GM19372 (cell line): ENCODE data around the gene CELF3.

Source experiments
- ATAC-seq: cut with Tn5 transposase; IDR thresholded peaks from one replicate; pipeline ENCODE4 v1.9.1; 2021; ENCODE audit warnings: mild to moderate bottlenecking, low read depth, moderate library complexity; ENCODE audit not compliant: unreplicated experiment

Gene CELF3

DNA sequence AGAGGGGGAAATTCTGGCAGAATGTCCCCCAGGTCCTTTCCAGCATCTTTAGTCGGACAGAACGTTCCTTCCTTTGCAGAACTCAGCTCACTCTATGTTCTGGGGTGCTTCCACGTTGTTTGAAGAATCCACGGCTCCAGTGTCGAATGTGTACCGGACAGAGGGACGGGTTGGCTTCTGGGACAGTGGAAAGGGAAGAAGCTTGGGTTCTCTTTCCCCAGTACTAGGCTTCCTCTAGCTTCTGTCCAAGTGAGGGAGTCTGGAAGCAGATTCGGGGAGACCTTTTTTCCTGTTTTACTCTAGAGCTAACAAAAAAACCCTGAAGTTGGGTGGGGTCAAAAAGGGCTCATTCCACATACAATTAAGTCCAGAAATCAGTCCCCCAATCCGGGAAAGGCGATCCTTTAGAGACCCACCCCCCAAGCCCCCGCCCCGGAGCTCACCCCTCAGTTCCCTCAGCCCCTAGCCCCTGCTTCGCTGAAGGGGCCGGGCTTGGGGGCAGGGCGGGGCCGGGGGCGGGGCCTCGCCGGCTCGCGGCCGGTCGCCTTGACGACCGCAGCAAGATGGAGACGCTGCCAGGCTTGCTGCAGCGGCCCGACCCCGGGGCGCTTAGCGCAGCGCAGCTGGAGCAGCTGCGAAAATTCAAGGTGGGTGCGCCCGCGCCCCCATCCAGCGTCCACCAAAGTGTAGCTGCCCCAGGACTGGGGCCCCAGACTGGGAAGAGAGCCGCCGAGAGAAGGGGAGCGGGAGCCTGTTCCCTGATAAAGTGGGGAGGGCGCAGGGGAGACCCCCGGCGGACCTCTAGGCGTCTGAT lies 4.6 kb upstream of the CELF3 start, which contains the start of gene RIIAD1:
Gene RIIAD1 (plus strand): TSS at position 549 of the 814 bp plus-strand sequence. CDS start 15 bp downstream, at position 564.
- peak; percentile 51 for ATAC-seq

GRCh38 chr1:151720554-151720953 lies 4.0 kb upstream of the CELF3 start:
- no peak for ATAC-seq

- no peak for ATAC-seq
Observed at GRCh38 chr1:151720125-151720524, 3.5 kb upstream of the CELF3 start.

- no peak for ATAC-seq
Observed at GRCh38 chr1:151718666-151719065, 2.1 kb upstream of the CELF3 start.

- no peak for ATAC-seq
Observed at GRCh38 chr1:151718011-151718431, 1.4 kb upstream of the CELF3 start.

DNA sequence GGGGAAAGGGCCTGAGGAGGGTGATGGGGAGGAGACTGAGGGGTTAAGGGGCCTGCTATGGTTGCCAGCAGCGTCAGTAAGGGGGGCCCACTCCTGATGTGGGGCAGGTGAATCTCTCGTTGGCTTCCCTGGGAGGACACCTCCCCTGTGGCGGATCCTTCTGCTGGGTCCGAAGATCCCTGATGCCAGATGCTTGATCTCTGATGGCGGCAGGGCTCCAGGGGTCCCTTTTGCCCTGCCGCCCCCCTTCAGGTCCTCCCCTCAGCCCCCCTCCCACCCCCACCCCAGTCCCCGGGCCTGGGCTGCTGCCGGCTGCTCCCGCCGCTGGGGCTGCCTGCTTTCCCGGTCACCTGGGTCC lies 219 bp downstream of the CELF3 start:
- ATAC-seq, result no peak

DNA sequence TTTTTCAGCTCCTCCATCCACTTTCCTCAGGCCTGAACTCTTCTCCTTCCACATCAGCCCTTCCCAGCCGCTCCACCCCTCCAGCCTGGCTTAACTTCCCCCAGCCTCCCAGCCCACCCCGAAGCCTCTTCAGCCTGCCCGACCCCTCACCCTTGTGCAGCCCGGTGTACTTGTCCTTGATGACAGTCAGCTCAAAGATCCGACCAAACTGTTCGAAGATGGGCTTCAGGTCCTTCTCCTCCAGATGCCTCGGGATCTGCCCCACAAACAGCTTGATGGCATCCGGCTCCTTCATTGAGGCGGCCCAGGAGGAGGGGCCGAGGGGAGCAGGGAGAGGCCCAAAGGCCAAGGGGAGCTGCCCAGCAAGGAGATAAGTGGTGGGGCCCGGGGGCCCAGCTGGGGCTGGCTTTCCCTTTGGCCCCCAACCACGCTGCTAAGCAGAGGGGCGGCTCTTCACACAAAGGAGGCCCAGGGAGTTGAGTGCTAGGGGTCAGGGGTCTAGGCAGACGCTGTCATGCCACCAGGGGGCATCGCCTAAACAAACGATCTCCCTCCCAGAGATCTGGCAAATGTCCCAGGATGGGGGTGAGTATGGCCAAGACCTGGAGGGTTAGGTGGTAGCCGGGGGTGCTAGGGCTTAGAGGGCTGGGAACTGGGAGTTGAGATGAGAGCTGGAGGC lies 738 bp downstream of the CELF3 start:
- no peak for ATAC-seq

- ATAC-seq, result no peak
Observed at GRCh38 chr1:151714820-151715725, 1.5 kb downstream of the CELF3 start.

DNA sequence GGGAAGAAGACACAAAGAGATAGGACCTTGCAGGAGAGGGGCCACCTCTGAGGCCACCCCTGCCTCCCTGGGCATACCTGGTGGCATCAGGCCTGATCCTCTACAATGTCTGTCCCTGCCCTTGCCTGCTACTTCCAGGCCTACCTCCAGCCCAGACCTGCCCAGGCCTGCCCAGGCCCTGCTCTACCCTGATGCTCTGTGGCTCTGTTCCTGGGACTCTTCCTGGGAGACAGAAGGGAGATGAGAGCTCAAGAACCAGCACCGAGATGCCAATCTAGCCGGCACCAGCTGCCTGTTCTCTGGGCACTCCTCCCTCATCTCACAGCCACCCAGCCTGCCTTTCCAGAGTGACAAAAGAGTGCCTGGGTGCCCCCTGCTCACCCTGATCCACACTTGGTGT lies 2.7 kb downstream of the CELF3 start:
- no peak for ATAC-seq

- no peak for ATAC-seq
Observed at GRCh38 chr1:151713044-151713443, 3.6 kb downstream of the CELF3 start.

- ATAC-seq, result no peak
Observed at GRCh38 chr1:151711951-151712350, 4.7 kb downstream of the CELF3 start.

DNA sequence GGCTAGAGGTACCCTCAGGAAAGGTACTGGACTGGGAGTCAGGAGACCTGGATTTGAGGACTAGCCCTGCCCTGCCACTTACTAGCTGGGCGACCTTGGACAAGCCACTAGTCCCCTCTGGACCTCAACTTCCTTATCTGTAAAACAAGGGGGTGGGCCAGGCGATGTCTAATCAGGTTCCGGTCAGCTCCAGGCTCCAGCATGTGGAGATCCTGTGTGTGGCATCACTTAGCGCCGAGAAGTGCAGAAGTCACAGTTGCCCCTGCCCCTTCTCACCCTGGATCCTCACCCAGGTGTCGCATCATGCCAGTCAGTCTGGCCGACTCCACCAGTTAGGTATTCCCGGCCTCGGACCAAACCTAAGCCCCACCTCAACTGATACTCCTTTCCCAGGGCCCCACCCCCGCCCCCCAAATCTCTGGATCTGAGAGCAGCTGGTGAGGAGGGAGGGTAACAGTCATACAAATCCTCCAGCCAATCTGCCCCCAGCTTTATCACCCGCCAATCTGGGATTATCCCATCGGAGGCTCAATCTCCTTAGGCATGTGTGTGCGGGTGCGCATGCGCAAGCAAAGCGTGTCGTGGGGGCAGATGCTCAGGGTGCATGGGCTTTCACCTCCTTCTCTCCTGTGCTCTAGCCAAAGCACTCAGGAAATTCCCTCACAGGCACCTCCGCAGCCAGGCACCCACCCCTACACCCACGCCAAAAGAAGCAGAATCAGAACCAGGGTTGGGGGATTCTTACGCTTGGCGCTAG lies 5.4 kb downstream of the CELF3 start:
- ATAC-seq, result no peak

DNA sequence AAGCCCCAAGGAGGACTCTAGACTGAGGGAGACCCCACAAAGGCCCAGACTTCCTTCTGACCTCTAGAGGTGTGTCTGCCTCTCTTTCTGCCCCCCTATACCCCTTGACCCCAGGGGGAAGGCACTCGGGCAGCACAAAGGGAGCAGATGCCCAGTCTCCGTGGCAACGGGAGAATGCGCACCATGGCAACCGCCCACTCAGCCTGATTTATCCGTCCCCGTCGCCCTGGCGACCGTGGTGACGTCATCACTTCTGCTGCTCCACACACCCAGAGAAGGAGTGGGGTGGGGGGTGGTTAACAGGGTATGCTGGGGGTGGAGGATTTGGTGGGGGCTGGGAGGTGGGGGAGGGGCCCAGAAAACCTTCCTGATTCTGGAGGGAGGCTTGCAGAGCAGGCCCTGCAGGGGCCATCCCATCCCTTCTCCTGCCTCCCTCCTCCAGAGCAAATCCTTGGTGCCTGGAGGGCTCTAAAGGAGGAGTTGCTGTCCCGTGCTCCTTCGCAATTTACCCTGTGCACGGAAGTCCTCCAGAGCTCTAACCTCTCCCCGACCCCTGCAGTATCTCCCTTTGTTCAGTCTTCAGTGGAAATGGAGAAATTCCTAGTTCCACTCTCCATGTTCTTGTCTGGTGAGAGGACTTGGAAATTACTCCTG lies 6.3 kb downstream of the CELF3 start:
- no peak for ATAC-seq

DNA sequence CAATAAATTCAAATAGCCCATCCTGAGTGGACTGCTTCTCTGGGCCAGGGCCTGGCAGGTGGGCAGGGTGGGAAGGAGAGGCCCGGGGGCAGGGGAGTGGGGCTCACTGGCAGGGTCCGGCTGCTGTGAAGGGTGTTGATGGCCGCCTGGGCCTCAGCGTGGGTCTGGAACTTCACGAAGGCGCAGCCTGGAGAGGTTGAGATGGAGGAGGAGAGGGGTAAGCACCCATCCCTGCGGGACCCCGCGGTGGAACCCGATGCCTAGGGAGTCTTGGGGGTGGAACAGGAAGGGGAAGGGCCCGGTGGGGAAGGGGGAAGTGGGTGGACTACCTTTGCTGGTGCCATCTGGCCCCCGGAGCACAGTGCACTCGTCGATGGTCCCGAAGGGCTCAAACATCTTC lies 7.7 kb downstream of the CELF3 start:
- ATAC-seq, result no peak

DNA sequence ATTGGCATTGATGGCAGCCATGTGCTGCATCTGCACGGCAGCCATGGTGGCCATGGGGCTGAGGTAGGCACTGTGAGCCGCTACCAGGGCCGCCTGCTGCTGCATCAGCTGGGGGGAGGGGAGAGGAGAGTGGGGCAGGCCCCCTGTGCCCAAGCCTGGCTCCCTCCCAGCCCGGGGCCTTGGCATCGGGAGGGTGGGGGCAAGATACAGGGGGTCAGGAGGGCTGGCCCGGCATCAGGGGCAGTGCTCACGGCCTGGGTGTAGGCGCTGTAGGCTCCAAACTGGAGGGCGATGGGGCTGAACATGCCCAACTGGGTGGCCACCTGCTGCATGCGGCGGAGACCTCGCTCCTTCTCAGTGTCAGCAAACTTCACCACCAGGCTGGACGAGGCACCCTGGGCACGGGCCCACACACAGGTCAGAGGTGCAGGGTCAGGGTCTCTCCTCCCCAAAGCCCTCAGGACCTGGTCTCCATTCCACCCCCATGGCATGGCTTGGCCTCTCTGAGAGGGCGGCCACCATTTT lies 9.0 kb downstream of the CELF3 start:
- no peak for ATAC-seq

DNA sequence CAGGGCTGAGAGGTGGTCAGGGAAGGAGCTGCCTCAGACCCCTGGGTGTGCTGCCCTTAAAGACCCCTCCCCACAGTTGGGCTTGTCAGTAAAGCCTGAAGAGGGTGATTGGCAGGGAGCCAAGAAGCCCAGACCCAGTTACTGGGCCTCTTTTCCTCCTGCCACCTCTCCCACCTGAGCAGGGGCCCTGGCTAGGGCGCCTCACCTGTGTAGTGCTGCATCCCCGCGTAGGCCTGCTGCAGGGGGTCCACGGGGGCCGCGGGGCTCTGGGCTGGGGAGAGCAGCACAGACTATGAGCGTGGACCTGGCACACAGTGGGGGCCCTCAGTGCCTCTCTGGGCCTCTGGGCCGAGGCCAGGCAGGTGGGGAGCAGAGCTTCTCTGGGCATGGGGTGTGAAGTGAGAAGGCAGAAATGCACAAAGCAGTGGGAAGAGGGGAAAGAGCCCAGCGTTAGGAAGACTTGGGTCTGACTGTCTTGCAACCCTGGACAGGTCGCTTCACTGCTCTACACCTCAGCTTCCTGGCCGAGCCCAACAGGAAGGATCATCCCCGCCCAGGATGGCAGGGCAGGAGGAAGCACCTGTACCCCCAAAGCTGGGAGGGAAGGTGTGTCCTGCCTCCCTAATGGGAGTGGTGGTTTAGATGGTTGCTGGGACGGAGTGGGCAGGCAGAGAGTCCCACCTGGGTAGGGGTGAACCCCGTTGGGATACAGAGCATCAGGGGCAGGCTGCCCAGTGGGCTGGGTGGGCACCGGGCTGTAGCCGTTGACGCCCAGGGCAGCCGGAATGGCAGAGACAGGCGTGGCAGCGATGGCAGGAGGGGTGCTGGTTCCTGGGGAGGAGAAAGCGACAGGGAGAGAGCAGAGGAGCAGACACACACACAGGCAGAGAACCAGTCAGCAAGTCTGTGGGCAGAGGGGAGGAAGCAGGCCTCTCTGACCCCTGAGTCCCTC lies 9.9 kb downstream of the CELF3 start:
- ATAC-seq, result no peak

- no peak for ATAC-seq
Observed at GRCh38 chr1:151705753-151706463, 10.7 kb downstream of the CELF3 start.

- no peak for ATAC-seq
Observed at GRCh38 chr1:151705146-151705545, 11.5 kb downstream of the CELF3 start.
